WERI-Rb-1 (cell line): ENCODE data around the gene RFX1.
"Not testable (repeated sequence)": the region's sequence is repeated elsewhere in the genome, so short reads cannot be mapped to it uniquely, and the experiment has no call there.

Experiments
- DNase-seq: peaks from one replicate; pipeline ENCODE4 v3.0.0-alpha.2; 2020
- H3K27ac ChIP-seq: fragments of 250-450 bp; sonication (Bioruptor Pico); 2 replicates; pipeline ENCODE4 v1.5.1; 2020; ENCODE audit warnings: mild to moderate bottlenecking, moderate library complexity
- H3K27me3 ChIP-seq: fragments of 250-450 bp; sonication (Bioruptor Pico); 2 replicates; pipeline ENCODE4 v1.5.1; 2021; ENCODE audit warnings: mild to moderate bottlenecking, low read depth, moderate library complexity; ENCODE audit not compliant: insufficient read depth, severe bottlenecking
- H3K36me3 ChIP-seq: fragments of 250-450 bp; sonication (Bioruptor Pico); 2 replicates; pipeline ENCODE4 v1.5.1; 2020; ENCODE audit warnings: mild to moderate bottlenecking, moderate library complexity
- H3K4me3 ChIP-seq: 2 replicates; pipeline ENCODE4 v1.5.1; 2011; ENCODE audit warnings: low read depth, mild to moderate bottlenecking, control low read depth, low read length
- H3K9me3 ChIP-seq: fragments of 250-450 bp; sonication (Bioruptor Pico); 2 replicates; pipeline ENCODE4 v1.5.1; 2021; ENCODE audit warnings: mild to moderate bottlenecking, moderate library complexity; ENCODE audit not compliant: severe bottlenecking
- CTCF ChIP-seq: IDR thresholded peaks from 2 replicates; pipeline ENCODE4 v1.5.1; 2011; ENCODE audit warnings: low read depth, mild to moderate bottlenecking, control low read depth, inconsistent platforms, low read length

Gene RFX1

GRCh38 chr19:14042659-14043608 is 36.8 kb upstream of the RFX1 start:
- H3K36me3 ChIP-seq, H3K9me3 ChIP-seq, H3K27me3 ChIP-seq, H3K4me3 ChIP-seq: not testable (repeated sequence)
- H3K27ac ChIP-seq, result peak overlapping the region; percentile 58
- peak; percentile 67 for DNase-seq
- TF ChIP-seq CTCF, result peak; percentile 63

GRCh38 chr19:14039181-14039580 is 33.1 kb upstream of the RFX1 start:
- H3K4me3 ChIP-seq, result no peak overlapping the region
- H3K9me3 ChIP-seq, result no peaks in the 10 kb centered on the region
- no peak for DNase-seq
- no peak for TF ChIP-seq CTCF
- H3K36me3 ChIP-seq, result no peaks in the 10 kb centered on the region
- H3K27ac ChIP-seq, result no peak overlapping the region
- H3K27me3 ChIP-seq, result no peaks in the 10 kb centered on the region

GRCh38 chr19:14035706-14036105 is 29.6 kb upstream of the RFX1 start:
- Histone ChIP-seq H3K4me3 (no peak overlapping the region), H3K36me3 (no peaks in the 10 kb centered on the region), H3K27me3 (no peaks in the 10 kb centered on the region), H3K9me3 (no peaks in the 10 kb centered on the region), H3K27ac (no peak overlapping the region)
- TF ChIP-seq CTCF, result no peak
- no peak for DNase-seq

GRCh38 chr19:14035159-14035558 is 29.0 kb upstream of the RFX1 start:
- not testable (repeated sequence) for DNase-seq, H3K36me3 ChIP-seq, H3K27ac ChIP-seq, H3K27me3 ChIP-seq, H3K4me3 ChIP-seq, H3K9me3 ChIP-seq

GRCh38 chr19:14033946-14034345 is 27.8 kb upstream of the RFX1 start:
- Histone ChIP-seq H3K27me3 (no peaks in the 10 kb centered on the region), H3K9me3 (no peaks in the 10 kb centered on the region), H3K36me3 (no peaks in the 10 kb centered on the region), H3K27ac (no peak overlapping the region), H3K4me3 (no peak overlapping the region)
- no peak for DNase-seq
- no peak for TF ChIP-seq CTCF

GRCh38 chr19:14031719-14032480 is 25.8 kb upstream of the RFX1 start, which contains the start of gene IL27RA:
Gene IL27RA, plus strand, starts transcription at chr19:14031762. Its CDS starts 111 bp downstream, at chr19:14031873.
- Histone ChIP-seq H3K27ac (peak within 1 kb of the TSS; percentile 67), H3K9me3 (no peaks in the 10 kb centered on the region), H3K36me3 (no peaks in the 10 kb centered on the region), H3K4me3 (peak within 1 kb of the TSS; percentile 84), H3K27me3 (no peaks in the 10 kb centered on the region)
- peak; percentile 82 for DNase-seq
- TF ChIP-seq CTCF, result peak; percentile 86
